NCI-H2196 (cell line): Measurements from ENCODE around the gene SETMAR.
"Not testable (repeated sequence)": the region's sequence is repeated elsewhere in the genome, so short reads cannot be mapped to it uniquely, and the experiment has no call there.

ENCODE experiments used
- DNase-seq: peaks from one replicate; lab custom pipeline; 2025; ENCODE audit not compliant: unreplicated experiment; lab: John Stamatoyannopoulos, UW

SETMAR gene

DNA sequence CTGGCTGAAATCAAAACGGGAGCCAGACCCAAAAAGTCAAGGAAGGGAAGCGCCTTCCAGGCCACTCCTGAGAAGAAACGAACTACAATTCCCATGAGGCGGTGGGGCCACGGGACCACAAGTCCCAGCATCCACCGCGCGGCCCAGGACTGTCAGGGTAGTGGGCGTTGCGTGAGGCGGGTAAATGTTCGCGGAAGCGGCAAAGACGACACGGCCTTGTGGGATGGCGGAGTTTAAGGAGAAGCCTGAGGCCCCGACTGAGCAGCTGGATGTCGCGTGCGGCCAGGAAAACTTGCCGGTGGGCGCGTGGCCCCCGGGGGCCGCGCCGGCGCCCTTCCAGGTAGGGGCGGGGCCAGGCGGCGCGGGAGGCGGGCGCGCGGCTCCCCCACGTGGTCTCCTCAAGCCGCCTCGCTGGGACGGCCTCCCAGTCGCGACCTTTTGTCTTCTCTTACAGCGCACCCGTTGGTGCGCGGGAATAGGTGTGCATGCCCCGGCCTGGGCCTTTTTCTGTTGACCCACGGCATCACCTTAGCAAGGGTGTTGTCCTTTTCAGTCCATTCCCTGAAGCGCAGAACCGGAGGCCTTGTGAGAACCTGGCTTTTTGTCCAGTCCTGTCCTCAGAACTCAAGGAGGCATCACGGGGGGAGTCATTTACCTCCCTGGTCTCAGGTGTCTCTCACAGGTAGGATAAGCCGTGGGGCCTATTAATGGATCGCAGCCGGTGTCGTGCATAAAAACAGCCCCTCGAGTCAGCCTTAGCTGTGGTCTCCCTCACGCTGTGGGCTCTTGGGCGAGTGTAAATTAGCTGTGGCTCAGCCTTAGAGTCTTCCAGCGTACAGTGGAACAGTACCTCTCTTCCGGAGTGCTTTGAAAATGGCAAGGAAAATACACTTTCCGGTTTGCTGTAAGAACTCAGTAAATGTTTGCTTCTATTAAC, at the start of gene SETMAR:
SETMAR (plus strand) TSS at position 183 of the 937 bp plus-strand sequence; CDS start at position 185, 2 bp downstream.
- peak; percentile 69 for DNase-seq

- no peak for DNase-seq
Measured at GRCh38 chr3:4261406-4261805, 41.8 kb upstream of the SETMAR start.

DNA sequence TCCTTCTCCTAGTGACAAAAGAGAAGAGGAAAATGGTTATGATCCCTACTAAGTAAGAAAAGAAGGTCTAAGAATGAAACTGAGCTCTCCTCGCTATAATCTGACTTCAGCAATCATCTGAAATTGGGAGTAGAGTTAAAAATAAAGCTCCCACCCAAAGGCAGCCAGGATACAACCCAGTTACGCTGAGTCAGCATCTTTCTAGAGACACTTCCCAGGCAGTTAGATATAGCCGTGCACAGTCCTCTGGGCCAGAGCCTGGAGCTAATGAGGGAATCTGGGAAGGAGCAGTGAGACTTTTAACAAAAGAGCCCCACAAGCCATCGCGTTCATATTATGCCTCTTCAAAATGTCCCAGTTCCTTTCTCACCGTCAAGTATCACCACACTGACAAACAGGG, 39.1 kb upstream of the SETMAR start:
- no peak for DNase-seq

GRCh38 chr3:4270720-4271119, 32.4 kb upstream of the SETMAR start:
- no peak for DNase-seq

DNA sequence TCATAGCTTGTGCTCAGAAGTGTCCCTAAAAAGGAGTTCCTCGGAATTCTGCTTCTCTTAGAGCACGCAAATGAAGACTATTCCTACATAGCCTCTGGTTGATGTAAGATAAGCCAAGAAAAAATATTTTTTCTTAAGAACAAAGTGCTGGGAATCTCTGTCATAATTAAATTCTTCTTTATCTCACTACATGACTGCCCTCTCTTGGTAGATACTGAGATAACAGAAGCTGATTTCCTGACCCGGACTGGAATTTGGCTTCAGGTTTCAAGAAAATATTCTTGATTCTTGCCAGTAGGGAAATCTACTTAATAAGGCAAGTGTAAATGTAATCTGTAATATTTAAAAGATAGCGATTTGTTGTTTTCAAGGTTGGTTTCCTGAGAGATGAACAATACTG, 31.3 kb upstream of the SETMAR start:
- no peak for DNase-seq

- no peak for DNase-seq
Measured at GRCh38 chr3:4279516-4280105, 23.6 kb upstream of the SETMAR start.

DNA sequence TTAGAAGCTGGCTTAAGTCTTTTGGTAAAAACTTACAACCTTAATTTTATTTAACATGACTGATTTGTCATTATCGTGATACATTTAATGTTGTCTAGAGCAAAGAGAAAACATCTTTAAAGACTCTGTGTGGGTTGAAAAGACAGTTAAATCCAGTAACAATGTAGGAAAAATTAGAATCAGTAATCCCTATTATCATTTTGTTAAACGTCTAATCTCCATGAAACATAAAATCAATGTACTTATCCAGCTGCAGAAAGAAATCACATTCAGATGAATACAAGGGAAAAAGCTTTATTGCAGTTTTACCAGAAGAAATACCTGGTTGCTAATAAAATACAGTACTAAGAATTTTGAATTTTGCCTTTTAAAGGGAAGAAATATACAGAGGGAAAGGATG, 21.2 kb upstream of the SETMAR start:
- no peak for DNase-seq

GRCh38 chr3:4284865-4285264, 18.3 kb upstream of the SETMAR start:
- DNase-seq = no peak

DNA sequence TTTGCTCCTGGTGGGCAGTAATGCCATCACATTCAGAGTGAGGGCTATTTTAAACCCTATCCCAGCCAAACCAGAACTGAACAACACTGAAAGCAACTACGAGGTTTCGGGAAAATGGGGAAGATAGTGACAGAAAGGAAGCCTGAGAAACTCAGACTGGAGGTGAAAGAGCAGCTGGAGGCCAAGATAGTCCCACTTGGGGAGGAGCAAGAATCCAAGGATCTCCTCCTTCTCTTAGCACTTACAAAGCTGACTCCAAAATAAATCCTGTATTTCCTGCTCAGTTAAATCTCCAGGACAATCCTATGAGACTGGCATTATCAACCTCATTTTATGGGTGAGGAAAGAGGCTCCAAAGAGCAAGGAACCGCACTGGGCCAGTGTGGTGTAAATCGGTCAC, 14.1 kb upstream of the SETMAR start:
- DNase-seq = no peak

DNA sequence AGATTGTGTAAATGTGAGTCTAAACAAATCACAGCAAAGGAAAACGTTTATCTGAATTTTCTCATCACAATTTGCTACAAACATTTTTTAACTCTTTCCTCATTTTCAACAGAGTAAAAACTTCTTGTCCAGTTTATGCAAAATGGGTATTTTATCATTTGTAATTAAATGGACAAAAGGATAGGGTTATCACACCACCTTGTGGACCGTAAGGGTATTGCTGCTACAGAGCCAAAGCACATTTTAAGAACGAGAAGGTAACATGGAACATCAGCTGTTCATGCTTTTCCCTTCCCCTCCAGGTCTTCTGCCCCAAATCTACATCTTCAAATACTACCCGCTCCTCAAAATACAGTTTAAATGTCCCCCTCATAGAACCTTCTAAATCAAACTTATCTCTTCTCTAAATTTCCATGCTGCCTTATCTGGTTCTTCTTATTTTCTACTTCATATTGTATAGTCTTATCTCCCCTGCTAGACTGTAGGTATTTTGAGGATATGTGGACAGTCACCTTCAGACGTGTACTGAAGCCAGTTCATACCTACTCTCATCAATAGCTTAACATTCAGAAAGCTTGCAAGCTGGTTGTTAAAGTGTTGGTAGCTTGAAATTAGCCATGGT, 12.8 kb upstream of the SETMAR start:
- DNase-seq = peak; percentile 1

GRCh38 chr3:4292301-4292700, 10.9 kb upstream of the SETMAR start:
- no peak for DNase-seq

DNA sequence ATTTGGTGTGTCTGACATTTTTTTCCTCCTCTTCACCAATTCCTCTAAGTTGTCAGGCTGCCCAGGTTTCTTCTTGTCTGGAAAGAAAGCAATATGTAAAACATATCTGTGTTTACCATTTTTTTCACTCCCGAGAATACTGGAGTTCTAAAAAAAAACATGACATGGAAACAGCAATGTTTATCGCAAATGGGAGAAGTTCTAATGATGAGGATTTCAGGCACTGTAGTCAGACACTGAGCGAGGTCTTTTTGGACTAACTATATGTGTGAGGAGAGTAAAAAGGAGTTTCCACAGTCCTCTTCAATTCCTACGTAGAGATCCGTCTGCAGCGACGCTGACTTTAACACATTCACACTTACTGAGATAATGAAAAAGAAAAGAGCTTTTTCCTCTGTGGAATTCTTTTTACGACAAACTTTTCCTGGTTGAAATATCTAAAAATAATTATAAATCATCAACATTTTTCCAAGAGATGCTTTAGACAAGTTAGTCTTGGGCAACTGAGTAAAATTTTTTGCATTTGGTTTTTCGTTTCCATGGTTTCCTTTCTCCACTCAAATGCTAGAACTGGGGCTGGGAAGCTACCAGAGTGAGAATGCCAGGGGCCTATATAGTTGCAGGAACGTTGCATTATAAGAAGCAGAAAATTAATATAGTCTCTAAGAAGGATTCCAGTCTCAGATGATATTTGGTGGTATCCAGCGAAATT, 8.4 kb upstream of the SETMAR start:
- DNase-seq = no peak

- DNase-seq = not testable (repeated sequence)
Measured at GRCh38 chr3:4296454-4296853, 6.7 kb upstream of the SETMAR start.

DNA sequence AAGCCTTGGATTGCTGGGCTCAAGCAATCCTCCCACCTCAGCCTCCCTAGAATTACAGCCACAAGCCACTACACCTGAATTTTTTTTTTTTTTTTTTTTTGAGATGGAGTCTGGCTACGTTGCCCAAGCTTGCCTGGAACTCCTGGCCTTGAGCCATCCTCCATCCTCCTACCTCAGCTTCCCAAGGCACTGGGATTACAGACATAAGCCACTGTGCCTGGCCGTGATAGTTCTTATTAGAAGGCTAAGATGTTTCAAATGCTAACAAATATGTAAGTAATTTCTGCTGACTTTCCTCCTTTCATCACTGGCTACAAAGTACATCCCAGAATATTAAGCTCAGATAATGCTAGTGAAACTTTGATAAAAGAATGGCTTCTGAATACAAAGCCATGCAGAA, 5.7 kb upstream of the SETMAR start:
- DNase-seq = no peak

DNA sequence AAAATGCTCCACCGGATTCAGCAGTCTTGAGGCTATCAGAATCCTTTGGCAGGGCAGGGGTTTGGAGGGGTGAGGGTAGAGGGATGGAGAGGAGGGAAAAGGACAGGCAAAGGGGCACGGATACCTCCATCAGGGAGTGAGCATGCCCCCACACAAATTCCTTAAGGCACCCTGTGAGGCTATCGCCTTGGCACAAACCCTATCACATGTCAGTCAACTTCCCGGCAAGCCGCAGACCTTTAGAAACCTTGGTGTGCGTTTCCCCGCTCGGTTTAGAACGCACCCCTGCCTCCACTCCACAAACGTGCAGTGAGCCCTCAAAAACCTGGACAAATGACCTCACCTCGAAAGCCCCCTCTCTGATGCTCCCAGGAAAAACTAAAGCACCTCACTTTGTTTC, 422 bp upstream of the SETMAR start:
- no peak for DNase-seq

GRCh38 chr3:4305210-4305609, 2.0 kb downstream of the SETMAR start:
- DNase-seq = not testable (repeated sequence)

DNA sequence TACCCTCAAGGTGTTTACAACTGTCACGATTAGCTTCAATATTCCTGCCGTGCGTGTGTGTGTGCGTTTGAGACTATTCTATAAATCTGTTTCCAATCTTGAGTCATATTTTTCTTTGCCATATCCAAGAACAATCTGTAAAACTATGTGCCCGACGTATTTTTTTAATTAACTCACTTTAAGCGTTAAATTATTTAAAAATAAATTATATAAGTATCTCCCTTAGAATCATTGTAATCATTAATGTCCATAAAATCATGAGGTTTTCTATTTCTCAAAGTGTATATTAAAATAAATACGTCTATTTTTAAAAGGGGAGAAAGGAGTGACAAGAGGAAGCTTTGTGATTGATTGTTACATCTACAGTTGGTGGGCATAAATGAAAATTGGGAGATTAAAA, 2.9 kb downstream of the SETMAR start:
- DNase-seq = no peak

- DNase-seq = no peak
Measured at GRCh38 chr3:4306860-4307259, 3.7 kb downstream of the SETMAR start.

GRCh38 chr3:4309491-4310128, 6.4 kb downstream of the SETMAR start:
- no peak for DNase-seq

DNA sequence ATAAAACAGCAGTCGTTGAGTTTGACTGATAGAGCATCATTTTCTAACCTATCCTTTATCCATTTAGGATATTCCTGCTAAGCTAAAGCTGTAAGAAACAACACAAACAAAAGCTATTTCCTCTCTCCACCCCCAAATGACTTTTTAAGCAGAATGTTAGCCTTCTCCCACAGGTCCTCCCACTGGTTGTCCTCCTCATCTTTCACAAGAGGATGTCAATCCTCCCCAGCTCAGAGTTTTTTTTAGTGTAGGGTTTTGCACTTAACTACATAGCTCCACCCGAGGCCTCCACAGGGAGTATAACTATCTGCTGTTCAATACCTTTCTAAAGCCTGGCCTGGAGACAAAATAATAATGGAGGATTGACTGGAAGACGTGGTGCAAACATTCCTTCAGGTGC, 7.8 kb downstream of the SETMAR start:
- no peak for DNase-seq

- DNase-seq = no peak
Measured at GRCh38 chr3:4311496-4311895, 8.3 kb downstream of the SETMAR start.
